ENCODE data around the gene EDC3.

Gene EDC3

DNA sequence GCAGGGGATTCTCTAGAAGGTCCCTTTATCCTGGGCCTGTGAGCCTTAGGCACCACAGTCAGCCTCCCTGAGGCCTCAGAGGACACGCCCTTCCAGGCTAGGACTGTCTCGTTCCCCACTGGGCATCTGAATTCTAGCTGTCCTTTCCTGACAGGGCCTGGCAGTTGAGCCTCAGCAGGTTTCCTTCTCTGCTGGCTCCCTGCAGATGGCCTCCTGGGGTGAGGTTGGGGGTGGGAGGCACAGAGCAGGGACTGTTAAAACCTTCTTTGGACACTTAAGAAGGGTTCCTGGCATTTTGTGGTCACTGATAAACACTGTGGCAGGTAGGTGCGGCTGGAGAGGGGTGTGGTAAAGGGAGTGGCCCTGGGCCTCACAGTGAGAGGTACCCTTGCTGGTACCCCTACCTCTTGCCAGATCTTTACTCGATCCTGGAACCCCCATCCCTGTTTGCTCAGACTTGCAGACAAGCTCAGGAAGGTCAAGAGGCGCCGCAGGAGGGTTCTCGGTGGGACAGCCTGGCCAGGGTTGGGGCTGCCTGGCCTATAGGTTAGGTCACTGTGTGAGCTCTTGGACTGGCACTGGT is 71.7 kb downstream of the EDC3 start:
- in situ Hi-C loops (cut with HindIII; ENCODE audit: low pct_unique_long_range_greater_than_20kb, low sequenced_read_pairs), result no loop called here
- TF ChIP-seq JUND (IDR thresholded peaks at IDR 0.05; ENCODE audit: low read depth), result no peak
- no peak for DNase-seq (ENCODE audit: low read depth in 1 of 2, low spot score in 1 of 2)

GRCh38 chr15:74622758-74623157 is 73.1 kb downstream of the EDC3 start:
- no peak for TF ChIP-seq JUND (IDR thresholded peaks at IDR 0.05; ENCODE audit: low read depth)
- in situ Hi-C loops (cut with HindIII; ENCODE audit: low pct_unique_long_range_greater_than_20kb, low sequenced_read_pairs), result no loop called here
- DNase-seq (ENCODE audit: low read depth in 1 of 2, low spot score in 1 of 2), result no peak

- TF ChIP-seq JUND (IDR thresholded peaks at IDR 0.05; ENCODE audit: low read depth), result no peak
- in situ Hi-C loops (cut with HindIII; ENCODE audit: low pct_unique_long_range_greater_than_20kb, low sequenced_read_pairs), result no loop called here
- no peak for DNase-seq (ENCODE audit: low read depth in 1 of 2, low spot score in 1 of 2)
These were observed 73.9 kb downstream of the EDC3 start for GRCh38 chr15:74621936-74622335.

- TF ChIP-seq JUND (IDR thresholded peaks at IDR 0.05; ENCODE audit: low read depth), result no peak
- in situ Hi-C loops (cut with HindIII; ENCODE audit: low pct_unique_long_range_greater_than_20kb, low sequenced_read_pairs), result no loop called here
- no peak for DNase-seq (ENCODE audit: low read depth in 1 of 2, low spot score in 1 of 2)
These were observed 74.3 kb downstream of the EDC3 start for GRCh38 chr15:74621546-74621920.

GRCh38 chr15:74620636-74621545 is 74.9 kb downstream of the EDC3 start:
- DNase-seq (ENCODE audit: low read depth in 1 of 2, low spot score in 1 of 2), result peak; percentile 80 to 86
- in situ Hi-C loops (cut with HindIII; ENCODE audit: low pct_unique_long_range_greater_than_20kb, low sequenced_read_pairs), result no loop called here
- no peak for TF ChIP-seq JUND (IDR thresholded peaks at IDR 0.05; ENCODE audit: low read depth)

DNA sequence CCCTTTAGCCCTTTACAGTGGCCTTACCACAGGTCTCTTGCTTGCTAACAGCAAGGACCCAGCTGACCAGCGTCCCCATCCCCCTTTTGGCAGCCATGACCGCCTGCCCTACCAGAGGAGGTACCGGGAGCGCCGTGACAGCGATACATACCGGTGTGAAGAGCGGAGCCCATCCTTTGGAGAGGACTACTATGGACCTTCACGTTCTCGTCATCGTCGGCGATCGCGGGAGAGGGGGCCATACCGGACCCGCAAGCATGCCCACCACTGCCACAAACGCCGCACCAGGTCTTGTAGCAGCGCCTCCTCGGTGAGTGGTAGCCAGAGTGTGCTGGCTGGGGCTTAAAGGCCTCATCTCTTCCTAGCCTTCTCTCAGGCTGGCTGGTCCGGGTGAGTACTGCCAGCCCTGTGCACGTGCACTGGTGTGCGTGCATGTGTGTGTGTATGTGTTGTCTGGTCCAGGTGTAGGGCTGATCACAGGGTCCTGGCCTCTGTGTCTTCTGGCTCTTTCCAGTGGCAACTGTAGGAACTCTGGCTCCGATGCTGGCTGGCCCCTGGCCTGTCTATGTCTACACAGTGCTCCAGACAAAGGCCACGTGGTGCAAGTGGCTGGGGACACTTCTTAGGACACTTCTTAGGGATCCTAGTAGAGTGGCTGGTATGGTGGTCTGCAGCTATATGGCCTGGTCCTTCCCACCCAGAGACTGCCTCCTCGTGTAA is 75.7 kb downstream of the EDC3 start:
- in situ Hi-C loops (cut with HindIII; ENCODE audit: low pct_unique_long_range_greater_than_20kb, low sequenced_read_pairs), result no loop called here
- no peak for TF ChIP-seq JUND (IDR thresholded peaks at IDR 0.05; ENCODE audit: low read depth)
- DNase-seq (ENCODE audit: low read depth in 1 of 2, low spot score in 1 of 2), result no peak

GRCh38 chr15:74618841-74619596 is 76.8 kb downstream of the EDC3 start:
- in situ Hi-C loops (cut with HindIII; ENCODE audit: low pct_unique_long_range_greater_than_20kb, low sequenced_read_pairs), result no loop called here
- DNase-seq (ENCODE audit: low read depth in 1 of 2, low spot score in 1 of 2), result no peak
- TF ChIP-seq JUND (IDR thresholded peaks at IDR 0.05; ENCODE audit: low read depth), result no peak

- DNase-seq (ENCODE audit: low read depth in 1 of 2, low spot score in 1 of 2), result peak in 1 of 2 experiments; percentile 55
- in situ Hi-C loops (cut with HindIII; ENCODE audit: low pct_unique_long_range_greater_than_20kb, low sequenced_read_pairs), result no loop called here
- no peak for TF ChIP-seq JUND (IDR thresholded peaks at IDR 0.05; ENCODE audit: low read depth)
These were observed 78.8 kb downstream of the EDC3 start for GRCh38 chr15:74616996-74617395.

- DNase-seq (ENCODE audit: low read depth in 1 of 2, low spot score in 1 of 2), result peak; percentile 54 to 84
- in situ Hi-C loops (cut with HindIII; ENCODE audit: low pct_unique_long_range_greater_than_20kb, low sequenced_read_pairs), result no loop called here
- TF ChIP-seq JUND (IDR thresholded peaks at IDR 0.05; ENCODE audit: low read depth), result no peak
These were observed 79.4 kb downstream of the EDC3 start for GRCh38 chr15:74616366-74616939.

DNA sequence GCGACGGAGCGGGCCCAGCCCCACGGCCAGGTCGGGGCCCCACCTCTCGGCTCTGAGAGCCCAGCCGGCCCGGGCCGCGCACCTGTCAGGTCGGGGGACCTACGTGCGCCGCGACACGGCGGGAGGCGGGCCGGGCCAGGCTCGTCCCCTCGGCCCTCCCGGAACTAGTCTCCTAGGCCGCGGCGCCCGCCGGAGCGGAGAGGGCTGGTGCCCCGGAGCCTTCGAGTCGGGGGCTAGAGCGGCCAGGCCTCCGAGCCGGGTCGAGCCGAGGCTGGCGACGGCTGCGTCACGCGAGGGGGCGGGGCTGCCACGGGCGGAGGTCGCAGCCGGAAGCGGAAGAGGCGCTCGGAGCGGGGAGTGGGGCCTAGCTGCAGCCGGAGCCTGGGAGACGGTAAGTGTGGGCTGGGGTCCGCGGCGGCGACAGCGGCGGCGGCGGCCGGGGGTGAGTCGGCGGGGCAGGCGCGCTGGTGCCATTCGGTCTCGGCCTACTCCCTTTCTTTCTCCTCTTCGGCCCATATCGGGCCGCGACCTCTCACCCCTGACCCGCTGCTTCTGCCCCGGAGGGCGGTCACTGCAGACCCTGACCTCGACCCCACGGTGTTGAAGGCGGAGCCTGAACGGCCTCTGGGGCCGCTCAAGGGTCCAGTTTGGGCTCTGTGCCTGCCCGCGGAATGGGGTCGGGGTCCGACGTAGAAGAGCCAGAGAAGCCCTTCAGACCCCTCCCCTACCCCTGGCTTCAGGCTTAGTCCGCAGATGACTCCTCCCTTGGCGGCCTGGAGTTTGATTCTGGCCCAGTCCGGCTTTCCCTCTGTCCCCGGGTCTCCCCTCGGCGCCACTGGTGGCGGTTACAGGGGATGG is 80.1 kb downstream of the EDC3 start, which contains the start of gene CLK3:
Gene CLK3 (plus strand): TSS at position 329 of the 858 bp plus-strand sequence. CDS start 3,361 bp downstream, outside the sequence.
- peak; percentile 92 to 95 for DNase-seq (ENCODE audit: low read depth in 1 of 2, low spot score in 1 of 2)
- TF ChIP-seq JUND (IDR thresholded peaks at IDR 0.05; ENCODE audit: low read depth), result no peak
- in situ Hi-C loops (cut with HindIII; ENCODE audit: low pct_unique_long_range_greater_than_20kb, low sequenced_read_pairs), result no loop called here
